ENCODE data around the gene ZC3H12C.
"Not testable (repeated sequence)": the region's sequence is repeated elsewhere in the genome, so short reads cannot be mapped to it uniquely, and the experiment has no call there.

Gene ZC3H12C

GRCh38 chr11:110092515-110093406, at the start of gene ZC3H12C:
Gene ZC3H12C (plus strand): TSS chr11:110093392. CDS start chr11:110093412, 20 bp downstream.
- peak; percentile 65 for DNase-seq

- DNase-seq, result no peak
Measured at GRCh38 chr11:110044226-110044968, 48.8 kb upstream of the ZC3H12C start.

- DNase-seq, result no peak
Measured at GRCh38 chr11:110046775-110047380, 46.3 kb upstream of the ZC3H12C start.

GRCh38 chr11:110049501-110050200, 43.5 kb upstream of the ZC3H12C start:
- no peak for DNase-seq

GRCh38 chr11:110050201-110050506, 43.0 kb upstream of the ZC3H12C start:
- no peak for DNase-seq

- DNase-seq, result no peak
Measured at GRCh38 chr11:110053848-110054414, 39.3 kb upstream of the ZC3H12C start.

- no peak for DNase-seq
Measured at GRCh38 chr11:110056956-110057355, 36.2 kb upstream of the ZC3H12C start.

- no peak for DNase-seq
Measured at GRCh38 chr11:110059706-110060463, 33.3 kb upstream of the ZC3H12C start.

GRCh38 chr11:110061296-110061695, 31.9 kb upstream of the ZC3H12C start:
- DNase-seq, result no peak

- no peak for DNase-seq
Measured at GRCh38 chr11:110062247-110062646, 30.9 kb upstream of the ZC3H12C start.

GRCh38 chr11:110065189-110065588, 28.0 kb upstream of the ZC3H12C start:
- no peak for DNase-seq

- not testable (repeated sequence) for DNase-seq
Measured at GRCh38 chr11:110068001-110068400, 25.2 kb upstream of the ZC3H12C start.

GRCh38 chr11:110069158-110069737, 23.9 kb upstream of the ZC3H12C start:
- no peak for DNase-seq

- no peak for DNase-seq
Measured at GRCh38 chr11:110070176-110070575, 23.0 kb upstream of the ZC3H12C start.

GRCh38 chr11:110071197-110071596, 22.0 kb upstream of the ZC3H12C start:
- no peak for DNase-seq

- DNase-seq, result no peak
Measured at GRCh38 chr11:110072930-110073329, 20.3 kb upstream of the ZC3H12C start.

- DNase-seq, result no peak
Measured at GRCh38 chr11:110074499-110074898, 18.7 kb upstream of the ZC3H12C start.

- DNase-seq, result no peak
Measured at GRCh38 chr11:110075105-110075846, 17.9 kb upstream of the ZC3H12C start.

- DNase-seq, result no peak
Measured at GRCh38 chr11:110075847-110076208, 17.4 kb upstream of the ZC3H12C start.

GRCh38 chr11:110076371-110076965, 16.7 kb upstream of the ZC3H12C start:
- no peak for DNase-seq

All from NCI-H2227 treated with DMSO at 0.1 percent for 48 hours (cell line).